ENCODE data around the gene SPINK13.
"Not testable (repeated sequence)": the region's sequence is repeated elsewhere in the genome, so short reads cannot be mapped to it uniquely, and the experiment has no call there.

Gene SPINK13

DNA sequence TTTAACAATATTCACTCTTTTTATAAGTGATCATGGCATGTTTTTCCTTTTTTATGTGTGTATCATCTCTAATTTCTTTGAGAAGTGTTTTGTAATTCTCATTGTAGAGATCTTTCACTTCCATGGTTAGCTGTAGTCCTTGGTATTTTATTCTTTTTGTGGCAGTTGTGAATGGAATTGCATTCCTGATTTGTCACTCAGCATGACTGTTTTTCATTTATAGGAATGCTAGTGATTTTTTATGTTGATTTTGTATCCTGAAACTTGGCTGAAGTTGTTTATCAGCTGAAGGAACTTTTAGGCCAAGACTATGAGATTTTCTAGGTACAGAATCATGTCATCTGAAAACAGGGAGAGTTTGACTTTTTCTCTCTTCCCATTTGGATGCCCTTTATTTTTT lies 13.1 kb upstream of the SPINK13 start:
- Histone ChIP-seq H4K20me1 (ENCODE audit: control insufficient read depth, insufficient read depth, low read depth, low read length) (no peaks in the 10 kb centered on the region), H3K79me2 (ENCODE audit: control insufficient read depth, low read length) (no peaks in the 10 kb centered on the region), H3K36me3 (ENCODE audit: control insufficient read depth, low read length) (no peaks in the 10 kb centered on the region), H3K9me3 (ENCODE audit: control insufficient read depth, insufficient read depth, low read length) (no peaks in the 10 kb centered on the region), H3K9me2 (replicated peaks; ENCODE audit: control insufficient read depth, low read length) (no peaks in the 10 kb centered on the region), H3K4me3 (ENCODE audit: low read length) (no peak overlapping the region), H3K27me3 (ENCODE audit: control insufficient read depth, low read length) (no peaks in the 10 kb centered on the region), H3K4me2 (ENCODE audit: low read length) (no peak overlapping the region), H3K4me1 (ENCODE audit: control insufficient read depth, low read length) (no peaks in the 10 kb centered on the region), H3K27ac (ENCODE audit: low read depth, low read length) (no peak overlapping the region), H3F3A (ENCODE audit: control insufficient read depth, insufficient read depth) (no peaks in the 10 kb centered on the region)
- TF ChIP-seq EZH2phosphoT487 (IDR thresholded peaks at IDR 0.05; ENCODE audit: borderline replicate concordance, low read length) = no peak
- TF ChIP-seq, protein P1, sequence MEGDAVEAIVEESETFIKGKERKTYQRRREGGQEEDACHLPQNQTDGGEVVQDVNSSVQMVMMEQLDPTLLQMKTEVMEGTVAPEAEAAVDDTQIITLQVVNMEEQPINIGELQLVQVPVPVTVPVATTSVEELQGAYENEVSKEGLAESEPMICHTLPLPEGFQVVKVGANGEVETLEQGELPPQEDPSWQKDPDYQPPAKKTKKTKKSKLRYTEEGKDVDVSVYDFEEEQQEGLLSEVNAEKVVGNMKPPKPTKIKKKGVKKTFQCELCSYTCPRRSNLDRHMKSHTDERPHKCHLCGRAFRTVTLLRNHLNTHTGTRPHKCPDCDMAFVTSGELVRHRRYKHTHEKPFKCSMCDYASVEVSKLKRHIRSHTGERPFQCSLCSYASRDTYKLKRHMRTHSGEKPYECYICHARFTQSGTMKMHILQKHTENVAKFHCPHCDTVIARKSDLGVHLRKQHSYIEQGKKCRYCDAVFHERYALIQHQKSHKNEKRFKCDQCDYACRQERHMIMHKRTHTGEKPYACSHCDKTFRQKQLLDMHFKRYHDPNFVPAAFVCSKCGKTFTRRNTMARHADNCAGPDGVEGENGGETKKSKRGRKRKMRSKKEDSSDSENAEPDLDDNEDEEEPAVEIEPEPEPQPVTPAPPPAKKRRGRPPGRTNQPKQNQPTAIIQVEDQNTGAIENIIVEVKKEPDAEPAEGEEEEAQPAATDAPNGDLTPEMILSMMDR (IDR thresholded peaks at IDR 0.05; ENCODE audit: low read depth, low read length, poor library complexity, severe bottlenecking) = no peak

DNA sequence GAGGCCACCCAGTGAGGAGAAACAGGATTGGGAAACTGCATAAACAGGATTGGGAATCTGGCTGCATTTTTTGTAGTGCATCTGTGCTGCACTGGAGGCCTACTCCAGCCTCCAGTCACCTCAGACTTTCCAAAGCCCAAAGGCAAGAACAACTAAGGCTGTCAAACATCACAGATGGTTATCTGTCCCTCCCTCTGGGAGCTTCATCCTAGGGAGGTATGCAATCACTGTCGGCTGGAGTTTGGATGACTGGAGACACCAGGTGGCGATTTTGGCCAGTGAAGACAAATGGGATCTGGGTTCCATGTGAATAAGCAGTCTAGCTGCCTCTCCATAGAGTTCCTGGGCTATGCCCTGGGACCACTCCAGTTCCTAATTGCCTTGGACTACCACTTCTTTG lies 9.3 kb upstream of the SPINK13 start:
- H3K27me3 ChIP-seq (ENCODE audit: control insufficient read depth, low read length) = no peaks in the 10 kb centered on the region
- H4K20me1 ChIP-seq (ENCODE audit: control insufficient read depth, insufficient read depth, low read depth, low read length) = no peaks in the 10 kb centered on the region
- TF ChIP-seq EZH2phosphoT487 (IDR thresholded peaks at IDR 0.05; ENCODE audit: borderline replicate concordance, low read length) = no peak
- TF ChIP-seq, protein P1 (IDR thresholded peaks at IDR 0.05; ENCODE audit: low read depth, low read length, poor library complexity, severe bottlenecking) = no peak

DNA sequence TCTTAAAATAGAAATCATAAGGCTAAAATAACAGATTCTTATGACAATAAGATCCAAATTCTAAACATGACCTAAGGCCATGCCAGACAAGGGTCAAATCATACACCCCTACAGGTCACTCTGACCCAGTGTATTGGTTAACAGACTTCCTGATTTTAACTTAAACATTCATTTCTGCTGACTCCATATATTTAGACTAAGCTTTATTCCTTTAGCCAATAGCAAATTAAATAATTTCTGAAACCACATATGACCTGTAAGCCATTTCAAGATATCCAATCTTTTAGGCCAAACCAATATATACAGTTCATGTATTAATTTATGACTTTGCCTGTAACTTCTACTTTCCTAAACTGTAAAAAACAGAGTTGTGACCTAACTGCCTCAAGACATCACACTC lies 7.4 kb upstream of the SPINK13 start:
- TF ChIP-seq, protein P1 (IDR thresholded peaks at IDR 0.05; ENCODE audit: low read depth, low read length, poor library complexity, severe bottlenecking) = no peak
- no peaks in the 10 kb centered on the region for H3K9me2 ChIP-seq (replicated peaks; ENCODE audit: control insufficient read depth, low read length)
- no peaks in the 10 kb centered on the region for H3K27me3 ChIP-seq (ENCODE audit: control insufficient read depth, low read length)
- H3K4me1 ChIP-seq (ENCODE audit: control insufficient read depth, low read length) = no peaks in the 10 kb centered on the region
- H3K4me3 ChIP-seq (ENCODE audit: low read length) = no peak overlapping the region
- H3K27ac ChIP-seq (ENCODE audit: low read depth, low read length) = no peak overlapping the region
- H3K36me3 ChIP-seq (ENCODE audit: control insufficient read depth, low read length) = no peaks in the 10 kb centered on the region
- H3K79me2 ChIP-seq (ENCODE audit: control insufficient read depth, low read length) = no peaks in the 10 kb centered on the region
- H3K9me3 ChIP-seq (ENCODE audit: control insufficient read depth, insufficient read depth, low read length) = no peaks in the 10 kb centered on the region
- H3F3A ChIP-seq (ENCODE audit: control insufficient read depth, insufficient read depth) = no peaks in the 10 kb centered on the region
- no peaks in the 10 kb centered on the region for H4K20me1 ChIP-seq (ENCODE audit: control insufficient read depth, insufficient read depth, low read depth, low read length)
- no peak overlapping the region for H3K4me2 ChIP-seq (ENCODE audit: low read length)

More for the DNA sequence above, 9.3 kb upstream of the SPINK13 start:
- Histone ChIP-seq H3K9me2 (replicated peaks; ENCODE audit: control insufficient read depth, low read length) (no peaks in the 10 kb centered on the region), H3K79me2 (ENCODE audit: control insufficient read depth, low read length) (no peaks in the 10 kb centered on the region), H3K36me3 (ENCODE audit: control insufficient read depth, low read length) (no peaks in the 10 kb centered on the region), H3K4me3 (ENCODE audit: low read length) (no peak overlapping the region), H3F3A (ENCODE audit: control insufficient read depth, insufficient read depth) (no peaks in the 10 kb centered on the region), H3K4me1 (ENCODE audit: control insufficient read depth, low read length) (no peaks in the 10 kb centered on the region), H3K4me2 (ENCODE audit: low read length) (no peak overlapping the region), H3K9me3 (ENCODE audit: control insufficient read depth, insufficient read depth, low read length) (no peaks in the 10 kb centered on the region), H3K27ac (ENCODE audit: low read depth, low read length) (no peak overlapping the region)

DNA sequence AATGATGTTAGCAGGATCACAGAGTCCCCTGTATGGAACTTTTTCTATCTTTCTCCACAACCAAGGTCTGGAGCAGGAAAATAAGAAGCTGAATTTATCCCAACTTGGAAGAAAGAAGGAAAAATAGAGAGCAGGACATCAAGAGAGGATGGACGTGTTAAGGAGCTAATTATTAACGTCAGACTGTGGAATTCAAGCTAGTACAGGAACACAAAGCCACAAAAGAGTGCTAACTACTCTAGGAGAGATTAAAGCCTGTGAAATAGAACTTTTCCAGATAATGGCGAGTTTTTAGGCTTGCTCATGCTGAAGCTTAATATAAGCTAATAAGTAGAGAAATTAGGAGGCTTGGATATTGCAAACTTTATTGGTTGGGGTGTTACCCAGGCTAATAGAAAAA lies 632 bp upstream of the SPINK13 start:
- H3K4me1 ChIP-seq (ENCODE audit: control insufficient read depth, low read length) = no peaks in the 10 kb centered on the region
- no peaks in the 10 kb centered on the region for H3K9me2 ChIP-seq (replicated peaks; ENCODE audit: control insufficient read depth, low read length)
- no peak overlapping the region for H3K27ac ChIP-seq (ENCODE audit: low read depth, low read length)
- no peaks in the 10 kb centered on the region for H4K20me1 ChIP-seq (ENCODE audit: control insufficient read depth, insufficient read depth, low read depth, low read length)
- H3K4me2 ChIP-seq (ENCODE audit: low read length) = no peak overlapping the region
- H3K9me3 ChIP-seq (ENCODE audit: control insufficient read depth, insufficient read depth, low read length) = no peaks in the 10 kb centered on the region
- no peaks in the 10 kb centered on the region for H3F3A ChIP-seq (ENCODE audit: control insufficient read depth, insufficient read depth)
- TF ChIP-seq, protein P1 (IDR thresholded peaks at IDR 0.05; ENCODE audit: low read depth, low read length, poor library complexity, severe bottlenecking) = no peak
- no peak for TF ChIP-seq EZH2phosphoT487 (IDR thresholded peaks at IDR 0.05; ENCODE audit: borderline replicate concordance, low read length)
- H3K4me3 ChIP-seq (ENCODE audit: low read length) = no peak overlapping the region
- no peaks in the 10 kb centered on the region; the same call in 1 of the 2 replicates for H3K27me3 ChIP-seq (ENCODE audit: control insufficient read depth, low read length)
- no peaks in the 10 kb centered on the region for H3K36me3 ChIP-seq (ENCODE audit: control insufficient read depth, low read length)
- no peaks in the 10 kb centered on the region for H3K79me2 ChIP-seq (ENCODE audit: control insufficient read depth, low read length)

DNA sequence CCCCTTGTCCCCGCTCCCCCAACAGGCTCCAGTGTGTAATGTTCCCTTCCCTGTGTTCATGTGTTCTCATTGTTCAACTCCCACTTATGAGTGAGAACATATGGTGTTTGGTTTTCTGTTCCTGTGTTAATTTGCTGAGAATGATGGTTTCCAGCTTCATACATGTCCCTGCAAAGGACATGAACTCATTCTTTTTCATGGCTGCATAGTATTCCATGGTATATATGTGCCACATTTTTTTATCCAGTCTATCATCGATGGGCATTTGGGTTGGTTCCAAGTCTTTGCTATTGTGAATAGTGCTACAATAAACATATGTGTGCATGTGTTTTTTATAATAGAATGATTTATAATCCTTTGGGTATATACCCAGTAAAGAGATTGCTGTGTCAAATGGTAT lies 6.5 kb downstream of the SPINK13 start:
- not testable (repeated sequence) for H3K27ac ChIP-seq (ENCODE audit: low read depth, low read length); H3K4me2 ChIP-seq (ENCODE audit: low read length); H3K36me3 ChIP-seq (ENCODE audit: control insufficient read depth, low read length); H3F3A ChIP-seq (ENCODE audit: control insufficient read depth, insufficient read depth); H4K20me1 ChIP-seq (ENCODE audit: control insufficient read depth, insufficient read depth, low read depth, low read length); H3K79me2 ChIP-seq (ENCODE audit: control insufficient read depth, low read length); H3K9me3 ChIP-seq (ENCODE audit: control insufficient read depth, insufficient read depth, low read length); H3K4me1 ChIP-seq (ENCODE audit: control insufficient read depth, low read length); H3K27me3 ChIP-seq (ENCODE audit: control insufficient read depth, low read length); H3K9me2 ChIP-seq (replicated peaks; ENCODE audit: control insufficient read depth, low read length); H3K4me3 ChIP-seq (ENCODE audit: low read length)
